Motor neuron (in vitro differentiated cells): ENCODE data around the gene HEBP1. TPM values are rescaled to one million over a fixed set of nuclear protein-coding genes. Genes with fewer than 3 reads are reported as not detected.

Experiments used
- ATAC-seq, 8 experiments: fragments of 200-7000 bp; cut with Tn5 transposase; replicated peaks in 6 of 8; 2 replicates each; pipeline ENCODE4 v1.8.0; 2021; ENCODE audit warnings: mild to moderate bottlenecking in 8 of 8, moderate library complexity in 8 of 8
- H3K27ac ChIP-seq, 2 donors: fragments of 250-450 bp; sonication (Bioruptor Pico); 2 replicates each; pipeline ENCODE4 v1.9.0; 2021; ENCODE audit warnings: antibody characterized with exemption in 2 of 2, mild to moderate bottlenecking in 2 of 2, moderate library complexity in 1 of 2
- H3K4me1 ChIP-seq, 2 donors: fragments of 250-450 bp; sonication (Bioruptor Pico); replicated peaks in 1 of 2; 2 replicates each; pipeline ENCODE4 v1.6.1; 2021; ENCODE audit warnings: antibody characterized with exemption in 2 of 2, mild to moderate bottlenecking in 2 of 2, moderate library complexity in 1 of 2
- H3K4me3 ChIP-seq, 5 donors: fragments of 250-450 bp; sonication (Bioruptor Pico); 2 replicates each; pipeline ENCODE4 v1.9.0; 2021; ENCODE audit warnings: antibody characterized with exemption in 5 of 5, mild to moderate bottlenecking in 5 of 5, moderate library complexity in 4 of 5
- WGBS, 10 experiments: fragments of 450-650 bp; shearing (Covaris generic); methylation state at CpG; one replicate each; pipeline ENCODE4 v1.0.0; 2022; 5-methylcytosine and 5-hydroxymethylcytosine counted together
- in situ Hi-C, 9 experiments: fragments of 400-800 bp; cut with MboI; loops; one replicate each; pipeline ENCODE4 v1.15.0; 2021; ENCODE audit warnings: low sequenced_read_pairs in 9 of 9, low pct_unique_long_range_greater_than_20kb in 2 of 9; ENCODE audit not compliant: unreplicated experiment in 9 of 9
- total RNA-seq, 8 experiments: library from RNA; unstranded; fragments of 300-600 nt; gene quantifications; 2 replicates each; pipeline versions ENCODE4 v1.2.3 to v1.2.4, GENCODE V29; 2022

HEBP1 gene
- total RNA-seq, 8 experiments from 2014 or later: 6.8 to 25.3 (median 17.1) TPM

DNA sequence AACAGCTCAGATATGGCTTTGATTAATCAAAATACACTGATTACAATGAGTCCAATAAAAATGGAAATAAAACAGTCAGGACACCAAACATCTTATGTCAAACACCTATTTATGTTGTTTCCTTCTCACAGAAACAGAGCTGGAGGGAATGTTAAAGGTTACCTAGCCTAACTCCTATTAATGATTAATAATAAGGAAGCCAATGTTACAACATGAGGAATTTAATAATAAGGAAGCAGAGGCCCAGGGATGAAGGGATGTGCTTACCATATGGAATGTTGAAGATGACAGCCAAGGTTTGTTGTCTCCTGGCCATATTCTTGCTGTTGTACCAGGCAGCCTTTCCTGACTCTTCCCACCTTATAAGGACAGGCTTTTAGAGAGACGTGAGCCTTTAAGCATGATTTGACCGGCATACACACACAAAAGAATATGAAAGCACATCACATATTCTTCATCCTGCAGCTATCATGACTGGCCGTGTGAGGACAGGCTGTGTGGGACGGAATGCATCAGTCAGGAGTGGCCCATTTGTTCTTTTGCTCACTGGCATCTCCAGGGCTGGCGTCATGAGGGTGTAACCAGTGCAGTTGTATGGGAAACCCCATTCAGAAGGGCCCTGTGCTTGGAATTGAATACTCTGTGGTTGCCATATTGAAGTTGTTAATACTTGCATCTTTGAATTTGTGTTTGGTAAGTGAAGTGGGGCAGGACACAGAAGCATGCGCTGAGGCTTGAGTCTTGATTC is 45.0 kb downstream of the HEBP1 start:
- in situ Hi-C loops: no loop called here
- peak in 3 of 8 experiments; percentile 32 to 99 (median 86) for ATAC-seq
- WGBS, 10 experiments: 60 to 100% (median 79%) methylated on average over 1 to 3 of the region's 6 CpGs; no CpG with 5 or more reads in 3 of the 10 experiments
- Histone ChIP-seq H3K4me1 (no peaks in the 10 kb centered on the region), H3K27ac (no peak overlapping the region), H3K4me3 (no peak overlapping the region)

DNA sequence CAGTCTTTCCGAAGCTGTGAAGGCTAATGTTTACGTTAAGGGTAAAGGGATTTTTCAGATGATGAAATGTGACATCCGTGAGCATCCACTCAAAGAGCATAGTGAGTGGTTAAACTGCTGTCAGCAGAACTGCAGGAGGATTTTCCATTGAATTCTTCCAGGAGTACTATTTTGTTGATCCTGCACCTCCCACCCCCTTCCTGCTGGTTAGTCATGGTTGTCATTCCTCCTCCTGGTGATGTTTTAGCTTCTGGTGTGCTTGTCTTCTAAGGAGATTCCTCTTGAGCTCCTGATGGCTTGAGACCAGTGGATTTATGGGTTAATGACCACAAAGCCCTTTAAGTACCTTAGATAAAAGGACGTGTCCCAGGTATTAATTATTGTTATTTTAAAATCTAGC is 45.7 kb downstream of the HEBP1 start:
- ATAC-seq: no peak
- H3K27ac ChIP-seq: no peak overlapping the region
- H3K4me3 ChIP-seq: no peak overlapping the region
- no peaks in the 10 kb centered on the region for H3K4me1 ChIP-seq
- in situ Hi-C loops: no loop called here
- 17 to 89% (median 74%) methylated on average over 1 to 4 of the region's 4 CpGs; no CpG with 5 or more reads in 2 of the 10 experiments for WGBS, 10 experiments

GRCh38 chr12:12952036-12952435 is 48.0 kb downstream of the HEBP1 start, which contains the start of gene GPRC5D:
TSS of gene GPRC5D (minus strand) at chr12:12952170. CDS start at chr12:12950384, 1,786 bp downstream.
- in situ Hi-C loops: no loop called here
- Histone ChIP-seq H3K4me1 (no peaks in the 10 kb centered on the region), H3K27ac (no peak within 1 kb of the TSS), H3K4me3 (no peak within 1 kb of the TSS)
- ATAC-seq: no peak
- WGBS, 10 experiments: 81 to 100% (median 94%) methylated on average over 2 to 6 of the region's 6 CpGs; no CpG with 5 or more reads in 1 of the 10 experiments

DNA sequence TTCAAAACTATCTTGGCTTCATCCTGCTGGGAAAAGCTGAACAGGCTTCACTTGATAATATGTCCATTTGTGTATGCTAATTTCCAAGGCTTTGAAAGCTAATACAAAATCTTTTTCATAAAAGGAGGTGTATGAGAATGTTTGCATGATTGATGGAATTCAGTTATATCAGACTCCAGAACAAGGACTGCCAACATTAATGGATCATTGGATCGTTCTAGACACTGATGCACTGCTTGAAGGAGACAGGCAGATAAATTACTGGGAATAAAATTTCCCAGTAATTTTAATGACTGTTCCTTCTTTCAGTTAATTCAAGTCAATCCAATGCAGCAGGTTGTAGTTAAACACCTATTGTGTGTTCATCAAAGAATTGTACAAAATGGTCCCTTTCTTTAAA is 48.6 kb downstream of the HEBP1 start:
- Histone ChIP-seq H3K27ac (no peak overlapping the region), H3K4me3 (no peak overlapping the region), H3K4me1 (no peaks in the 10 kb centered on the region)
- 50 to 100% (median 92%) methylated on average over 1 of the region's 1 CpG; no CpG with 5 or more reads in 1 of the 10 experiments for WGBS, 10 experiments
- no peak for ATAC-seq
- in situ Hi-C loops: no loop called here

GRCh38 chr12:12947902-12948301 is 52.2 kb downstream of the HEBP1 start:
- in situ Hi-C loops: no loop called here
- WGBS, 10 experiments: 70 to 100% (median 88%) methylated on average over 1 to 4 of the region's 4 CpGs
- ATAC-seq: no peak
- Histone ChIP-seq H3K4me1 (no peaks in the 10 kb centered on the region), H3K27ac (no peak overlapping the region), H3K4me3 (no peak overlapping the region)

GRCh38 chr12:12946686-12947355 is 53.2 kb downstream of the HEBP1 start:
- WGBS, 10 experiments: 44 to 84% (median 68%) methylated on average over 1 to 7 of the region's 7 CpGs
- ATAC-seq: peak in 1 of 8 experiments; percentile 26
- no peaks in the 10 kb centered on the region for H3K4me1 ChIP-seq
- in situ Hi-C loops: no loop called here
- H3K4me3 ChIP-seq: no peak overlapping the region
- H3K27ac ChIP-seq: no peak overlapping the region

- in situ Hi-C loops: no loop called here
- Histone ChIP-seq H3K27ac (no peak overlapping the region), H3K4me1 (no peaks in the 10 kb centered on the region), H3K4me3 (no peak overlapping the region)
- no peak for ATAC-seq
These were observed 54.5 kb downstream of the HEBP1 start for GRCh38 chr12:12945591-12945990.

DNA sequence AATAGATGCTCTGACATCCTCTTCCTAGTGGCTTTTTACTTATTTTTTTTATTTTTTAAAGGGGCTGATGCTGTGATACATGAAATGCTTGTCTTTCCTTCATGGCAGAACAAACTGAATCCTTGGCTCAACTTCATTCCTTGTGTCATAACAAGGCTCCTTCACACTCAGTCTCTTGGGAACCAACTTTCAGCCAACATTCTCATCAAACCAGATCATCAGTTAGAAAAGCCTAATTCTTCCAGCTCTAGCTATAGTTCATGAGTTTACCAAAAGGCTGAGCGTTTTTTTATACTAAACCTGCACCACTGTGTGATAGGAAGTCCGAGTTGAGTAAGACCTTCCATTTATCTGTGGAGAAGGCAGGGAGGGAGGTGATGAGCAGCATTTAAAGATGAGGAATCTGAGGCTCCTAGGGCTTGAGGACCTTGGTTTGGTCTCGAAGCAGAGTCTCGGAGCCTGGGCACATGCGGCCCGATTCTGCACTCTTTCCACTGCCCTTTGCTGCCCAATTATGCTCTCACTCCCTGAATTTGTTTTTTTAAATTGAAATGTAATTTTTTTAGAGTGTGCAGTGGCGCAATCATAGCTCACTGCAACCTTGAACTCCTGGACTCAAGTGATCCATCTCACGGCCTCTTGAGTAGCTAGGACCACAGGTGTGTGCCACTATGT is 56.3 kb downstream of the HEBP1 start:
- no peak for ATAC-seq
- Histone ChIP-seq H3K27ac (no peak overlapping the region), H3K4me3 (no peak overlapping the region), H3K4me1 (no peaks in the 10 kb centered on the region)
- in situ Hi-C loops: no loop called here
- WGBS, 10 experiments: 51 to 100% (median 71%) methylated on average over 1 to 7 of the region's 8 CpGs; no CpG with 5 or more reads in 2 of the 10 experiments

DNA sequence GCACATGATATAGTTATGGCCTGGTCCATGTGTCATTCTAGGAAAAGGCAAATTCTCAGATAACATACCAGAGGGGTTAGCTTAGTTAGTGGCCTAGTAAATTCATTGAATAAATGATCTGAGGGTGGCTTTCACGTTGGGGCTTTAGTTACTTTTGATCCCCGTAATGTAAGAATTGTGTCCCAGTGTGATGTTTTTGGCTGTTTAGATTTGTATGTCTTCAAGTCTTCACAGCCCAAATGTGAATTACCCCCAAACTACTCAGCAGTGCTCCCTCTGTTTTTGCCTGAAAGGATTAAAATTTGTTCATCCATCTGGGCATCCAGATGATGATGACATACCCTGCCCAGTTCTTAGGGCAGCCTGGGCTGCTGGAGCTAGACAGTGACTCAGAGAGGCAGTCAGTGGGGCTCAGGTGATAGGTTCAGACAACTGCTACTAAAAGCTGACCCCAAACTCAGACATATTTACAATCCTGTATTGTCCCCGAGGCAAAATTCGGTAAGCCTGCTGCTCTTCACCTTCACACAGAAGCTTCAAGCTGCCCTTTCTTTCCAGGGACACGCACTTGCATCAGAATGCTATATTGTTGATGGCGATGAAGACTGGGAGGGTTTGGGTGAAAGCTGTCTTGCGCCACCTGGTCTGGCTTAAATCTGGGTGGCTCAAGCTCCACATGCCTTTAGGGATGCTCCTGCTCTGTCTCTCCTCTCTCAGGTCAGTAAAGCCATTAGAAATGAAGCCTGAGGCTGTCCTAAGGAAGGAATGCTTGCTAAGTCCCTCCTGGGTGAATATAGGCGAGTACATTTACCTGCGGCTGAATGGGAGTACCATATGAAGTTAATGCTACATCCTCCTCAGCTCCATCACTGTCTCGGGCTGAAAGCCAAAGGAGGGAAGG is 58.4 kb downstream of the HEBP1 start:
- in situ Hi-C loops: no loop called here
- Histone ChIP-seq H3K4me3 (no peak overlapping the region), H3K27ac (no peak overlapping the region), H3K4me1 (no peaks in the 10 kb centered on the region)
- WGBS, 10 experiments: 64 to 100% (median 87%) methylated on average over 2 to 8 of the region's 10 CpGs
- ATAC-seq: peak in 5 of 8 experiments; percentile 25 to 52 (median 46)

GRCh38 chr12:12939888-12940287 is 60.2 kb downstream of the HEBP1 start:
- Histone ChIP-seq H3K27ac (no peak overlapping the region), H3K4me3 (no peak overlapping the region), H3K4me1 (peaks cover under 1 to 2% of the 10 kb centered on the region in 2 donors)
- WGBS, 10 experiments: 33 to 100% (median 75%) methylated on average over 1 of the region's 1 CpG; no CpG with 5 or more reads in 4 of the 10 experiments
- no peak for ATAC-seq
- in situ Hi-C loops: no loop called here

DNA sequence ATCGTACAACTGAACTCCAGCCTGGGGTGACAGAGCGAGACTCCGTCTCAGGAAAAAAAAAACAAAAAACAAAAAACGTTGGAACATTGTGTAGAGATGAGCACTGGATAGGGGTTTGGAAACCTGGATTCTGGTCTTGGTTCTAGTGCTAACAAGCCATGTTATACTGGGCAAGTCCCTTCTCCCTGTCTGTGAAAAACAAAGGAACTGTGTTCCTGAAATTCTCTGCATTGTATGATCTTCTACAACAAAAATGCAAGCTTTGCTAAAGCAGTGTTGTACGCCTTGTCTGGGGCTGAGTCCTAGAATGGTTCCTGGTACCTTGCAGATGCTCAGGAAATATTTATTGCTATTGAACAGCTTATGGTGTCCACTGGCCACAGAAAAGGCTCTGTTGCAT is 61.5 kb downstream of the HEBP1 start:
- no peak for ATAC-seq
- no peak overlapping the region for H3K27ac ChIP-seq
- H3K4me1 ChIP-seq: peaks cover 7 to 14% of the 10 kb centered on the region in 2 donors
- 33 to 100% (median 81%) methylated on average over 1 to 5 of the region's 5 CpGs; no CpG with 5 or more reads in 1 of the 10 experiments for WGBS, 10 experiments
- in situ Hi-C loops: no loop called here
- H3K4me3 ChIP-seq: no peak overlapping the region

DNA sequence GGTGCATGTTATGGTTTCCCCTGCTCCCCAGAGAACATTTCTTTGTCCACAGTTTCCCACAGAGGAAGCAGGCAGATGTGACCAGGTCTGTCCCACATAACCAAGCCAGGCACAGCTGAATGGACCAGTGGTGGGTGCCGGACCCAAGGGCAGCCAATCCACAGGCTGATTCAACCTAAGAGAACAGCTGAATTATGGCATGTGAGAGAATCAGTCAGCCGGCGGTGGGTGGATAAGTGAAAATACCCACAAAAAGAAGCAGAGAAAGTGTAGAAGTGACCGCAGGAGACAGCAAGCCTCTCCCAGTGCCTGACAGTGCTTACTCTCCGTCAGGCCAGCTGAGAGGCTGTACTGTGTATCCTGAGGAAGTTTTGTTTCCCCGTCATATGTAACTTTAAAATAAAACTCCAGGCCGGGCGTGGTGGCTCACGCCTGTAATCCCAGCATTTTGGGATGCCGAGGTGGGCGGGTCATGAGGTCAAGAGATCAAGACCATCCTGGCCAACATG is 63.0 kb downstream of the HEBP1 start:
- no peak overlapping the region for H3K4me3 ChIP-seq

More for the DNA sequence above, 63.0 kb downstream of the HEBP1 start:
- 90 to 100% (median 93%) methylated on average over 1 to 7 of the region's 11 CpGs; no CpG with 5 or more reads in 4 of the 10 experiments for WGBS, 10 experiments
- in situ Hi-C loops: no loop called here
- no peak overlapping the region for H3K27ac ChIP-seq
- peaks cover 7 to 16% of the 10 kb centered on the region in 2 donors for H3K4me1 ChIP-seq
- ATAC-seq: no peak
